Cardiac muscle cell (in vitro differentiated cells and primary cell): ENCODE measurements around the gene SEC14L1. TPM values are rescaled to one million over a fixed set of nuclear protein-coding genes. Genes with fewer than 3 reads are reported as not detected.

Experiments used
- DNase-seq, 2 donors: peaks; one replicate each; pipeline versions ENCODE4 v3.0.0 to v3.0.0-alpha.2; 2010 to 2017; ENCODE audit warnings: low read depth in 1 of 2, low spot score in 1 of 2
- H3K27ac ChIP-seq: fragments of 200-600 bp; sonication (generic); 2 replicates; pipeline ENCODE4 v1.5.1; 2016
- H3K27me3 ChIP-seq: fragments of 200-600 bp; sonication (generic); 2 replicates; pipeline ENCODE4 v1.6.0; 2016; ENCODE audit warnings: control low read depth
- H3K36me3 ChIP-seq: fragments of 200-600 bp; sonication (generic); 2 replicates; pipeline ENCODE4 v1.5.1; 2016; ENCODE audit warnings: control low read depth
- H3K4me1 ChIP-seq: fragments of 200-600 bp; sonication (generic); 2 replicates; pipeline ENCODE4 v1.8.1; 2017; ENCODE audit warnings: low read depth, mild to moderate bottlenecking, mixed run types
- H3K4me3 ChIP-seq: fragments of 200-600 bp; sonication (generic); 2 replicates; pipeline ENCODE4 v1.5.1; 2016; ENCODE audit warnings: mild to moderate bottlenecking
- H3K9me3 ChIP-seq: fragments of 200-600 bp; sonication (generic); 2 replicates; pipeline ENCODE4 v1.5.1; 2017; ENCODE audit warnings: low read depth, mild to moderate bottlenecking, control low read depth
- polyA plus RNA-seq: library from polyadenylated mRNA; unstranded; fragments of >200 nt; fragmentation: Nextera tagmentation; extraction: Ambion mirVana; gene quantifications from 2 replicates; pipeline ENCODE4 v1.2.1, GENCODE V29; 2016
- total RNA-seq: library from RNA; depleted of rRNA; stranded (reverse); fragments of >200 nt; gene quantifications from 2 replicates; pipeline ENCODE4 v1.2.3, GENCODE V29; 2016
- TF ChIP-seq, protein P1 (sequence below): IDR thresholded peaks from 2 replicates; pipeline ENCODE4 v1.5.1; 2012; ENCODE audit warnings: low read depth, mild to moderate bottlenecking, low read length

Gene SEC14L1
- total and polyA plus RNA-seq, 2 experiments from 2014 or later = 25.5 to 30.0 TPM

DNA sequence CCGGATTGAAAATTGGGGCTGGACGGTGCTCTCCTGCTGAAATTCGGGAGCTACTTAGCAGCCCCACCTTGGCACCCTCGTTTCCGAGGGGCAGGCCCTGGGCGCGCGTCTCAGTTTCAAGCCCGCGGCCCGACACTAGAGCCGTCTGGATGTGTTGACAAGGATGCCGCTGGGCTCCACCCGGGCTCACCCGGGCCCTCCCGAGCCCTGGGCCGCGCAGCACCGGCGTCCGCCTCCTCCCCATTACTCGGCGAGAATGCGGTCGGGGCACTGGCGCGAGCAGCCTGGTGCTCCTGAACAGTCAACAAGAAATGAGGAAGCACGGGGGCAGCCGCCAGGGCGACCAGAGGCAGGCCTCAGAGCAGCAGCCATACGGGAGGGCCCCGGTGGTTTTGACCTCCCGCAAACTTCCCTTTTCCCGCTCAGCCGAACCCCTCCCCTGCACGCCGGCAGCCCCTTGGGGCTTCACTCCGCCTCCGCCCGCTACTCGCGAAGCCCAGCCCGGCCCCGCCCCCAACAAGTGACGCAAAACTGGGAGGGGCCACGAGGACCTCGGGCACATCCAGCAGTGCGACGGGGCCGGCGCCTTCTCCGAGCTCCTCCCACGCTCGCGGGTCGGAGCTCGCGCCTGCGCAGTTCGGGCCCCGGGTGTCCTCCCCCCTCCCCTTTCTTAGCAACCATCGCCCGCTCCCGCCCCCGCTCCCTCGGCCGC, 447 bp upstream of the SEC14L1 start:
- H3K4me1 ChIP-seq = peaks cover 7% of the 10 kb centered on the region
- H3K27me3 ChIP-seq = no peaks in the 10 kb centered on the region
- peaks cover 7% of the 10 kb centered on the region for H3K36me3 ChIP-seq
- TF ChIP-seq, protein P1, sequence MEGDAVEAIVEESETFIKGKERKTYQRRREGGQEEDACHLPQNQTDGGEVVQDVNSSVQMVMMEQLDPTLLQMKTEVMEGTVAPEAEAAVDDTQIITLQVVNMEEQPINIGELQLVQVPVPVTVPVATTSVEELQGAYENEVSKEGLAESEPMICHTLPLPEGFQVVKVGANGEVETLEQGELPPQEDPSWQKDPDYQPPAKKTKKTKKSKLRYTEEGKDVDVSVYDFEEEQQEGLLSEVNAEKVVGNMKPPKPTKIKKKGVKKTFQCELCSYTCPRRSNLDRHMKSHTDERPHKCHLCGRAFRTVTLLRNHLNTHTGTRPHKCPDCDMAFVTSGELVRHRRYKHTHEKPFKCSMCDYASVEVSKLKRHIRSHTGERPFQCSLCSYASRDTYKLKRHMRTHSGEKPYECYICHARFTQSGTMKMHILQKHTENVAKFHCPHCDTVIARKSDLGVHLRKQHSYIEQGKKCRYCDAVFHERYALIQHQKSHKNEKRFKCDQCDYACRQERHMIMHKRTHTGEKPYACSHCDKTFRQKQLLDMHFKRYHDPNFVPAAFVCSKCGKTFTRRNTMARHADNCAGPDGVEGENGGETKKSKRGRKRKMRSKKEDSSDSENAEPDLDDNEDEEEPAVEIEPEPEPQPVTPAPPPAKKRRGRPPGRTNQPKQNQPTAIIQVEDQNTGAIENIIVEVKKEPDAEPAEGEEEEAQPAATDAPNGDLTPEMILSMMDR = no peak
- DNase-seq = peak; percentile 99
- peak overlapping the region; percentile 70 for H3K4me3 ChIP-seq
- H3K27ac ChIP-seq = peak overlapping the region; percentile 86
- no peaks in the 10 kb centered on the region for H3K9me3 ChIP-seq

DNA sequence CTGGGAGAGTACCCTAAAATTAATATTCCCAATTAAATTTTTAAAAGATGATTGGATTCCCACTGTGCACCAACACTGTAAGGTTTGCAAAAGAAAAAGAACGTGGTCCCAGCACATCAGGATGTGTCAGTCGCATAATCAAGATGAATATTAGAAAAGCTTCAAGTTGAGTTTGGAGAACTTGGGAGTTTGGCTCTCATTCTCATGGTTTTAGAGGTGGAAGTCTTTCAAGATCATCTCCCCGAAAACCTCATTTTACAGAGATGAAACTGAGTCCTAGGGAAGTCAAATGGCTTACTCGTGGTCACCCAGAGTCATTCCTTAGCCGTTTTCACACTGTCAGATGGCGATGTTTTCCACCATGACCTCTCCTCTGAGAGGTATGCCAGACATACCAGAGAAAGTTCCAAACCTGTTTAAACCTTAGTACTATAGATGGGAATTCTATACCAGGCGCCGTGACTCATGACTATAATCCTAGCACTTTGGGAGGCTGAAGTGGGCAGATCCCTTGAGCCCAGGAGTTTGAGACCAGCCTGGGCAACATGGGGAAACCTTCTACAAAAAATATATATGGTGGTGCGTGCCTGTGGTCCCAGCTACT, 1.2 kb downstream of the SEC14L1 start:
- DNase-seq = no peak
- TF ChIP-seq, protein P1 = no peak
- Histone ChIP-seq H3K9me3 (no peaks in the 10 kb centered on the region), H3K27me3 (no peaks in the 10 kb centered on the region), H3K4me1 (peaks cover 23% of the 10 kb centered on the region), H3K27ac (peak overlapping the region; percentile 80), H3K4me3 (peak overlapping the region; percentile 70), H3K36me3 (peaks cover 7% of the 10 kb centered on the region)

DNA sequence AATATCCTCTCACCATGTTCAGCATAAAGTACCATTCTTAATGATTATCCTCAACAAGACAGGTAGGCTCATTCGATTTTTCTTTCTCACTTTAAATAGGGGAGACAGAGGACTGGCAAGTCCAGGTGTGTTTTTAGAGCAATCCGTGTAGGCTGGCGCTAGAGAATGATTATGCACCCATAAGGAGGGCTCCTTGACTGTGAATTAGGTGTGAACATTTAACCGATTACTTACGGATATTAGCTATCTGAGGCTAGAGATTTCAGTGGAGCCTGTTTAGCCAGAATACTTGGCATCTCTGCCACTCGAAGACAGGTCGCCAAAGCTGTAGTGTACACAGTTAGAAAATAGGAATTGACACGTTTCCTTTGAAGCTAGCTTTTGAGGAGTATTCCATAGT, 1.9 kb downstream of the SEC14L1 start:
- Histone ChIP-seq H3K27ac (no peak overlapping the region), H3K4me1 (peaks cover 31% of the 10 kb centered on the region), H3K9me3 (no peaks in the 10 kb centered on the region), H3K4me3 (no peak overlapping the region), H3K36me3 (peaks cover 7% of the 10 kb centered on the region), H3K27me3 (no peaks in the 10 kb centered on the region)
- TF ChIP-seq, protein P1 = no peak
- no peak for DNase-seq

DNA sequence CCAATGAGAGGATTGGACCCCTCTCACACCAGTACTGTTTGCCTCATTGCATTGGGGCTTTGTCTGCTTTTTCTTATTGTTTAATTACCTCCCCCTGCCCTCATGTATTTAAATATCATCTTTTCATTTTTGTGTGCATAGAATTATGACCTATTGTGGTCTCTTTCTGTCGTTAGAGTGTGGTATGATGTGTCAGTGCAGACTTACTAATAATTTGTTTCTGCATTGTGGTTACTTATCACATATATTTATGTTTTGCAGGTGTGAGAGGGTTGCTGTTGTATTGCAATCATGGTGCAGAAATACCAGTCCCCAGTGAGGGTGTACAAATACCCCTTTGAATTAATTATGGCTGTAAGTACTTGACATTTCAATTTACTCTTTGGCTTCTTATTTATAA, 2.5 kb downstream of the SEC14L1 start:
- DNase-seq = no peak
- Histone ChIP-seq H3K9me3 (no peaks in the 10 kb centered on the region), H3K36me3 (peaks cover 7% of the 10 kb centered on the region), H3K27me3 (no peaks in the 10 kb centered on the region), H3K27ac (no peak overlapping the region), H3K4me3 (no peak overlapping the region), H3K4me1 (peaks cover 37% of the 10 kb centered on the region)
- TF ChIP-seq, protein P1 = no peak

DNA sequence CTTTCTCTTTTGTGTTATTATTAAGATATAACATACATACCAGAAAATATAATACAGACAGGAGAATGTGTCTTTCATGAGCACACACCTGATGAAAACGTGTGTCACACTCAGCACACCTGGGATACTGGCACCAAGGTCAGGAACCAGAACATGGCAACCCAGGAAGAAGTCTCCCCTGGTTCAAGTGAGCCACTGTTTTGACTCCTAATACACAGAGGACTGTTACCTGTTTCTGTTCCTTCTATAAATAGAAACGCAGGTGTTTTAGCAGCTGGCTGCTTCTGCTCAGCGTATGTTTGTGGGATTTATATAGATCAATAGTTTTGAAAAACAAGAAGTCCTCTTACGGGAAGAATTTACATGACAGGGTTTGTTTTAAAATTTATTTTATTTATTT, 3.5 kb downstream of the SEC14L1 start:
- H3K4me1 ChIP-seq = peaks cover 46% of the 10 kb centered on the region
- no peaks in the 10 kb centered on the region for H3K9me3 ChIP-seq
- H3K4me3 ChIP-seq = no peak overlapping the region
- TF ChIP-seq, protein P1 = no peak
- DNase-seq = no peak
- no peak overlapping the region for H3K27ac ChIP-seq
- peaks cover 7% of the 10 kb centered on the region for H3K36me3 ChIP-seq
- H3K27me3 ChIP-seq = no peaks in the 10 kb centered on the region
